ENCODE data around the gene ATP1B2.

ATP1B2 gene

DNA sequence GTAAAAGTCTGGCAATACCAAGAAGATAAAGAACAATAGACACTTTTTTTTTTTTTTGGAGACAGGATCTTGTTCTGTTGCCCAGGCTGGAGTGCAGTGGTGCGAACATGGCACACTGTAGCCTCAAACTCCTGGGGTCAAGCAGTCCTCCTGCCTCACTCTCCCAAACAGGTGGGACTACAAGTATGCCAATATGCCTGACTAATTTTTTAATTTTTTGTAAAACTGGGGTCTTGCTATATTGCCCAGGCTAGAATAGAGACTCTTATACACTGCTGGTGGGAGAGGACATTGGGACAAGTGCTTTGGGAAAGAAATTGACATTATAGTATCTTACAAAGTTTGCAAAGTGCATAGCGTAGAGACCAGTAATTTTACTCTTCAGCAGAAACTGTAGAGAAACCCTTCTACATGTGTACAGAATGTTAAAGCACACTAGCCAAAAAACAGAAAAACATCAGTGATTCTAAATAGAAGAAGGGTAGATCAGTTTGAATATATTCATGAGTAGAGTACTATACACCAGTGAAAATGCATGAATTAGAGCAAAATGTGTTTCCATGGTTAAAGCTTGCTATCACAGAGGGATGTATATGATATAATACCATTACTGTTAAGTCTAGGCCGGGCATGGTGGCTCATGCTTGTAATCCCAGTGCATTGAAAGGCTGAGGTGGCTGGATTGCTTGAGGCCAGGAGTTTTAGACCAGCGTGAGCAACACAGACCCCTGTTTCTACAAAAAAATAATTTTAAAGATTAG is 47.3 kb downstream of the ATP1B2 start:
- H3K4me3 ChIP-seq (ENCODE audit: low read length): no peak overlapping the region
- DNase-seq (ENCODE audit: low read depth): no peak
- TF ChIP-seq, protein P1, sequence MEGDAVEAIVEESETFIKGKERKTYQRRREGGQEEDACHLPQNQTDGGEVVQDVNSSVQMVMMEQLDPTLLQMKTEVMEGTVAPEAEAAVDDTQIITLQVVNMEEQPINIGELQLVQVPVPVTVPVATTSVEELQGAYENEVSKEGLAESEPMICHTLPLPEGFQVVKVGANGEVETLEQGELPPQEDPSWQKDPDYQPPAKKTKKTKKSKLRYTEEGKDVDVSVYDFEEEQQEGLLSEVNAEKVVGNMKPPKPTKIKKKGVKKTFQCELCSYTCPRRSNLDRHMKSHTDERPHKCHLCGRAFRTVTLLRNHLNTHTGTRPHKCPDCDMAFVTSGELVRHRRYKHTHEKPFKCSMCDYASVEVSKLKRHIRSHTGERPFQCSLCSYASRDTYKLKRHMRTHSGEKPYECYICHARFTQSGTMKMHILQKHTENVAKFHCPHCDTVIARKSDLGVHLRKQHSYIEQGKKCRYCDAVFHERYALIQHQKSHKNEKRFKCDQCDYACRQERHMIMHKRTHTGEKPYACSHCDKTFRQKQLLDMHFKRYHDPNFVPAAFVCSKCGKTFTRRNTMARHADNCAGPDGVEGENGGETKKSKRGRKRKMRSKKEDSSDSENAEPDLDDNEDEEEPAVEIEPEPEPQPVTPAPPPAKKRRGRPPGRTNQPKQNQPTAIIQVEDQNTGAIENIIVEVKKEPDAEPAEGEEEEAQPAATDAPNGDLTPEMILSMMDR (conservative IDR thresholded peaks at IDR 0.05; ENCODE audit: low read length): no peak

DNA sequence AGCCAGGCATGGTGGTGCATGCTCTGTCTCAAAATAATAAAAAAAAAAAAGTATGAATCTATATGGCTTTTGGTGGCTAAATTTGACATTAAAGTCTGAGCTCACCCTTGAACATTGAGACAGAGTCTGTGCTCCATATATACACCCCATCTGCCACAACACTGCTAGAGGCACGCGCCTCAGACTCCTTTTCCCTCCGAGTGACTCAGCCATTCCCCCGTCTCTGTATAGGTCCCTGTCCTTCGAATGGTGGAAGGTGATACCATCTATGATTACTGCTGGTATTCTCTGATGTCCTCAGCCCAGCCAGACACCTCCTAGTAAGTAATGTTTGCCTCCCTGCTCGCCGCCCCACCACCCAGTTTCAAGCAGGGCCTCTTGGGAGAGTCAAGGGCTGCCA is 49.8 kb downstream of the ATP1B2 start:
- TF ChIP-seq, protein P1 (conservative IDR thresholded peaks at IDR 0.05; ENCODE audit: low read length): no peak
- H3K4me3 ChIP-seq (ENCODE audit: low read length): no peak overlapping the region
- DNase-seq (ENCODE audit: low read depth): no peak

DNA sequence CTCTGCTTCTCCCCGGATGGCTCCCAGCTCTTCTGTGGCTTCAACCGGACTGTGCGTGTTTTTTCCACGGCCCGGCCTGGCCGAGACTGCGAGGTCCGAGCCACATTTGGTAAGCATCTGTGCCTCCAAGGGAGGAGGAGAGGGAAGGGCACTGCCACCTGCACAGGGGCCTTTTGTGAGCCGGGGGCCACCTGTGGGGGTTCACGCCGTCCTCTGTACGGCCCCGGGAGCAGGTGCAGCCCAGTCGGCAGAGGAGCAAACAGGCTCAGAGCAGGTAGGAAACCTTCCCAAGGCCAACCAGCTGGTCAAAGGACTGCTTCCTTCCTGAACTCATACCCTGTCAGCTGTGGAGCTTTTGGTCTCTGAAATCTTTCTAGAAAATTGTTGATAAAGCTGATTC is 51.0 kb downstream of the ATP1B2 start:
- TF ChIP-seq, protein P1 (conservative IDR thresholded peaks at IDR 0.05; ENCODE audit: low read length): no peak
- DNase-seq (ENCODE audit: low read depth): no peak
- no peak overlapping the region for H3K4me3 ChIP-seq (ENCODE audit: low read length)

- DNase-seq (ENCODE audit: low read depth): no peak
- H3K4me3 ChIP-seq (ENCODE audit: low read length): no peak overlapping the region
- TF ChIP-seq, protein P1 (conservative IDR thresholded peaks at IDR 0.05; ENCODE audit: low read length): no peak
Observed at GRCh38 chr17:7702776-7703175, 52.0 kb downstream of the ATP1B2 start.

- peak overlapping the region; percentile 63 for H3K4me3 ChIP-seq (ENCODE audit: low read length)
- DNase-seq (ENCODE audit: low read depth): peak; percentile 49
- TF ChIP-seq, protein P1 (conservative IDR thresholded peaks at IDR 0.05; ENCODE audit: low read length): no peak
Observed at GRCh38 chr17:7703584-7704479, 53.1 kb downstream of the ATP1B2 start.

GRCh38 chr17:7704601-7705268 is 54.0 kb downstream of the ATP1B2 start, which contains the start of gene EFNB3:
Gene EFNB3 (plus strand): TSS chr17:7705202. CDS start chr17:7705599, 397 bp downstream.
- DNase-seq (ENCODE audit: low read depth): no peak
- TF ChIP-seq, protein P1 (conservative IDR thresholded peaks at IDR 0.05; ENCODE audit: low read length): no peak
- peak within 1 kb of the TSS; percentile 63 for H3K4me3 ChIP-seq (ENCODE audit: low read length)

Data from AG10803 (cell line).